CD4-positive, alpha-beta T cell treated with Interleukin-2 at 100 ng/mL for 4 hours (primary cell): ENCODE measurements around the gene CXCR5.

ENCODE experiments used
- DNase-seq: peaks from one replicate; pipeline ENCODE4 v3.0.0-alpha.2; 2020; ENCODE audit warnings: low spot score

CXCR5 gene

DNA sequence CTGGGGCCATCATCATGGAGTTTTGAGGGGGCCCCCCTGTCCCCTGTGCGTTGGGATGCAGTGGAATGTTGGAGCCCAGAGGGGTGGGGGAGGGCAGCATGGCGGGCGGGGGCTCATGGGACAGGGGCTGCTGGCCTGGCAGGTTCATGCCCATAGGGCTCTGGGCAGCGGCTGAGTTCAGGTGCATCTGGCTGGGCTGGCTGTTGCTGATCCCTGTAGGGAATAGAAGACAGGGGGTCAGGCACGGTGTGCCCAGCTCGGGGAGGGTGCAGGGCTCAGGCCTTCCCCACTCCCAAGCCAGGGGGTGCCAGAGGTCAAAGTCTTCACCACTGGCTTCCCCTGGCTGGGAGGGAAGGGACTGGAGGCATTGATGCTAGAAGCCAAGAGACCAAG is 15.6 kb downstream of the CXCR5 start:
- no peak for DNase-seq

- no peak for DNase-seq
Observed at GRCh38 chr11:118899706-118900360, 16.1 kb downstream of the CXCR5 start.

- no peak for DNase-seq
Observed at GRCh38 chr11:118900535-118901384, 17.1 kb downstream of the CXCR5 start.

- DNase-seq = no peak
Observed at GRCh38 chr11:118901494-118902335, 18.0 kb downstream of the CXCR5 start.

DNA sequence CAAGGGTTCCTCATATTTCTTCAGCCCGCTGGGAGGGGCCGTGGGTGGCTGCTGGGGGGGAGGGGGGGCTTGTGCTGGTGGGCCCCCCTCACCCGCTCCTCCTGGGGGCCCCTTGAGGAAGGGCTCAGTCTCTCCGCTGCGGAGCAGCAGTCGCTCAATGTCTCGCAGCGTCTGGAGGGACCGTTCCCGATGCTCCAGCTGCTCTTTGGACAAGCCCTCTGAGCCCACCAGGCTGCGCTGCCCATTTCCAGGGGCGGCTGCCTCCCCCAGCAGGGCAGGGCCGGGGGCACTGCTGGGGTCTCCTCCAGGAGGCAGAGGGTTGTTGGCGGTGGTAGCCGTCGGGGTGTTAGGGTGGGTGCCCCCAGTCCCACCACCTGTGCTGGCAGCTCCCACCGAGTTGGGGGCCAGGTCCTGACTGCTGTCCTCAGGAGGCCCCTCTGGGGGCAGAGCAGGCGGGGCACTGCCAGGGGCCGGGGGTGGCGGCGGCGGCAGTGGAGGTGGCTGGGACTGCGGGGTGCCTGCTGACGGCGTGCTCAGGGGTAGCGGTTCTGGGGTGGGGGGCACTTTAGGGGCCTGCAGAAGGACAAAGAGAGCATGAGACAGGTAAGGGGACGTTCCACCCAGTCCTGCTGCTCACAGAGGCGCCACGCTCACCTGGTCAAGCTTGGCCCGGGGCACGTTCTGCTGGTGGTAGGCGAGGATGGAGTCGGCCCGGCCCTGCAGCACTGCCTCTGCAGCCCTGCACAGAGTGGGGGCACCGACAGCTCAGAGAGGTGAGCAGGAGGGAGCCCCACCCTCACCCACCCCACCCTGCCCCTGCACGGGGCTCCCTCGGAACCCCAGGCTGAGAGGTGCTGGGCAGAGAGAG is 18.9 kb downstream of the CXCR5 start:
- no peak for DNase-seq

- DNase-seq = no peak
Observed at GRCh38 chr11:118903204-118904015, 19.7 kb downstream of the CXCR5 start.

GRCh38 chr11:118907051-118908042 is 23.7 kb downstream of the CXCR5 start:
- peak; percentile 92 for DNase-seq

- no peak for DNase-seq
Observed at GRCh38 chr11:118908264-118908663, 24.6 kb downstream of the CXCR5 start.

DNA sequence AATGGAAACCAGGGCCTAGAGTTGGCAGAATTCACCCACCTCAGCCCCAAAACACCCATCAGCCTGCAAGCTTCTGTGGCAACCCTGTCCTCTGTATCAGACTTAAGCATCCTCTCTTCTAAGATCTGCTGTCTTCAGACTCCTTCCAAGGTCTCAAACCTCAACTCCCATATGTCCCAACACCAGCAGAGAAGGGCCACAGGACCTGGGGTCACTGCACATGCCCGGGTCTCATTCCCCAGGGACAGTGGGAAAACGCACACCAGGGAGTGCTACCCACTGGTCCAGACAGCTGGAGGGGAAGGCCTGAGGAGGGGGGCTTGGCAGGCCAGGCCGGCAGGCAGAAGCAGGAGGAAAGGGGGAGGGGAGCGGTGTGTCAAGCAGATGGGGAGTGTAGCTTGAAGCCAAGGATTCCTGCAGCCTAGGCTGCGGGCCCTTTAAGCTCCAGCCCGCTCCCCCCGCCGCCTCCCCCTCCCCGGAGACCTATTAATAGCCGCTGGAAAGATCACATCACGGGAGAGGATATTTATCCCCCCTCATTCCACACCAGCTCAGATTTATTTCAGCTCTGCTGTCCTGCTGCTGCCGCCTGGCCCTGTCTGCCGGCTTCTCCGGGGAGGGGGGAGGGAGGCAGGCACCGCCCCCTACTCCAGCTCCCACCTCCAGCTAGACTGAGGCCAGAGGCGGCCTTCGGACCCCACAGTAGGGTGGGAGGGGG is 25.4 kb downstream of the CXCR5 start:
- no peak for DNase-seq

DNA sequence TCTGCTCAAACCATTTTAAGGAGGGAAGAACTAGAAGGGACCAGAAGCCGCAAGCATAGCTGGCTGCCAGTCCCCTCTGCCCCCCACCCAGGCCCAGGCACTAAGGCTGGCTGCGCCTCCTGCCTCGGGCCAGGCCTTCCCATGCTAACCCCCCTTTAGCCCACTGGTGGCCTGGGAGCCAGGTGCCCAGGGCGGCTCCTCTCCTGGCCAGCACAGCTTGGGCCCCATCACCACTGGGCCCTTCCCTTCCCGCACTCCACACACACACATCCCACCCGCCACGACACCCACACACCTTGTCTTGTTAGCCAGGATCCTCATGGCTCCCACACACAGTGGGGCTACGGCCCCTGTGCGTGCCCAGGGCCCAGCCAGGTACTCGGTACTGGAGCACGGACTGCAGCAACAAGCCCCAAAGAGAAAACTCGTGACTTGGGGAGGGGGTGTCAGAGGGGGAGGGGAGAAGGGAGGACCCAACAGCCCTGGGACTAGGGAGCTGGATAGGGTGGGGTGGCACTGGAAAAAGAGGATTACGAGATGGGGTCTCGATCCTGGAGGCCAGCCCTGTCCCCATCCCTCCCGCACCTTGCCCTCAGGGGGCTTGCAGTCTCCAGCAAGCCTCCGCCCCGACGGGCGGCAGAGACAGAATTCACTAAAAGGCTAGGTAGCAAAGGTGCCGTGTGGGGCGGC is 26.1 kb downstream of the CXCR5 start:
- DNase-seq = no peak

DNA sequence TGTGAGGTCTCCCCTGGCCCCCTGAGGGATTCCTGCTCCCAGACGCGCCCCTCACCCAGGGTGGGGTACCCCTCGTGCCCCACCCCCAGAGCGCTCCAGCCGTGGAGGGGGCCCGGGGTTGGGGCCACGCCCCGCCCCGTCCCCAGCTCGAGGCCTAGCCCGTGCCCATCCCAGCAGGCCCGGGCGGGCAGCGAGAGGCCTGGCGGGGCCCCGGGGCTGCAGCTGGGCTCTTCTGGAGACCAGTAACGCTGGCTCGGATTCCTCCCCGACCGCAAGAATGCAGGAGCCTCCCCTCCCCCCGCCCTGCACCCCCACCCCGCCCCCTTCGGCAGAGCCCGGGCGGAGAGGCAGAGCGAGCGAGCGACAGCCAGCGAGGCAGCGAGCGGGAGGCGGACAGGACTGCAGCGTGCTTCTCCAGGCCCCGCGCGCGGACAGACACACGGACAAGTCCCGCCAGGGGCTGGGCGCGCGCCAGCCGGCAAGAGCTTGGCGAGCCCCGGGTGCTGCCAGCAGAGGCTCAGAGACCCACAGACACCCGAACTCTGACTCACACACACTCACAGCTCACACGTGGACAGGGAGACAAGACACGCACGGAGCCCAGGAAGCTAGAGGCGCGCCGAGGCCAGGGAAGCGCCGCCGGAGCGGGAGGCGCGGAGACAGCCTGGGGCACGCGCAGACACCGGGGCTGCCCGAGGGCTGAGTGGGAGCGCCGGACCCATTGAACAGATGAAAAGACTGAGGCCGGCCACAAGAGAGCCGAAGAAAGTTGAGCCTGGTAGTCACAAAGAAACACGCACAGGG is 26.8 kb downstream of the CXCR5 start:
- DNase-seq = peak; percentile 75

- no peak for DNase-seq
Observed at GRCh38 chr11:118911113-118911879, 27.6 kb downstream of the CXCR5 start.

- peak; percentile 85 for DNase-seq
Observed at GRCh38 chr11:118911880-118912741, 28.4 kb downstream of the CXCR5 start.

- no peak for DNase-seq
Observed at GRCh38 chr11:118912742-118913410, 29.2 kb downstream of the CXCR5 start.
